Measurements from ENCODE around the gene SOCS1. TPM values are rescaled to one million over a fixed set of nuclear protein-coding genes. Genes with fewer than 3 reads are reported as not detected.

Gene SOCS1
- total and polyA plus RNA-seq, 2 donors (not counting 3 experiments of a cell fraction or from before 2014, with no cell fraction given) = 1.1 to 1.7 TPM

DNA sequence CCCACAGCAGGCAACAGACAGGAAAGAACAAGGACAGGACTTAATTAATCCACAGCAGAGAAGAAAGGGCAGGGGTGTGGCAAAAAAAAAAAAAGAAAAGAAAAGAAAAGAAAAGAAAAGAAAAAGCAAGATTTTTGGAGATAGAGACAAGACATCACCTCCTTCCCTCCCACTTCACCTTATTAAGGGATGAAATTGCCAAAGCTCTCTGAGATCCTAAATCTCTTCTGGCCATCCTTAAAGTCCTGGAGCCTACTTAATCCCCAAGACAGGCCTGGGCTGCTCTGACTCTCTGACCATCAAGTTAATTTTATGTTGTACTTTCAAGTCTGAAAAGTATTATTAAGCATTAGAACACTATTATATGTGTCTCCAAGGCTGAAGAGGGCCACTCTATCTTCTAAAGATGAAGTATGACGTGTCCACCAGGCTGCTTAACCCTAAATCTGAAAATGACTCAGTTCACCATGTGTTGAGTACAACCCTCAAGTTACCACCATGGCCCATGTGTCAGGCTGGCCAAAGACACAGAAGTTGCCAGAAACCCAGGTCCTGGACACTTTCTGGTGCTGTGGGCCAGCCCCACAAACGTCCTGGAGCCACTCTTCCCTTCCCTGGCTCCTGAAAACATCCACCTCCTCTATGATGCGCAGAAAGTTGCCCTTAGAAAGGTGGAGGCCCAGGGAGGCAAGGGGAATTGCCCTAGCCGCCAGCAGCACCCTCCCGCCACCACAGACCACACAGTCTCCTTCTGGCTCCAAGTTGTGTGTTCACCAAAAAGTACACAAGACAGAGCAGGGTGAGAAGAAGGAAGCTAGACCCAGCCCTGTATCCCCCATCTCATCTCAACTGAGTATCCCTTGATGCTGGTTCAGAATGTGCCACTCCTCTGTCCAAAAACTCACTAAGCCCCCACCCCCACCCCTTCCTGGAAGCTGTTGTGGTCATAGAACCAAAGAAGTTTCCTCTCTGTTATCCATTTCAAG is 2.7 kb downstream of the SOCS1 start:
- ChIA-PET CTCF (interaction anchor here (1.0 to 8.3 kb wide), 4 partner anchors 12 to 290 kb away, joined by 3 to 347 read pairs (median 3); no protein-coding TSS in a partner anchor), POLR2A (no interaction called here)
- DNase-seq (ENCODE audit: low read depth, low spot score) (no peak), FAIRE-seq (no peak)
- H3K9me1 ChIP-seq (replicated peaks; ENCODE audit: control insufficient read depth, extremely low read depth, insufficient read depth, low read length) = no peaks in the 10 kb centered on the region
- BruUV-seq (replicated peaks) = no TSS peak
- H3K4me3 ChIP-seq (replicated peaks in 1 of 3; ENCODE audit: insufficient read depth in 1 of 3, low read depth in 1 of 3, low read length in 3 of 3) = no peak overlapping the region
- TF ChIP-seq, protein P1, sequence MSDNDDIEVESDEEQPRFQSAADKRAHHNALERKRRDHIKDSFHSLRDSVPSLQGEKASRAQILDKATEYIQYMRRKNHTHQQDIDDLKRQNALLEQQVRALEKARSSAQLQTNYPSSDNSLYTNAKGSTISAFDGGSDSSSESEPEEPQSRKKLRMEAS (IDR thresholded peaks at IDR 0.05; ENCODE audit: insufficient read depth, insufficient read length) = no peak
- TF ChIP-seq FOS (IDR thresholded peaks at IDR 0.05; ENCODE audit: borderline replicate concordance, insufficient read depth, low read length) (no peak), JUN (IDR thresholded peaks at IDR 0.05; ENCODE audit: borderline replicate concordance, insufficient read depth, insufficient read length, low read depth) (no peak), POLR2A (IDR thresholded peaks at IDR 0.05; ENCODE audit: low read depth, low read length) (no peak), POLR2AphosphoS5 (IDR thresholded peaks at IDR 0.05; ENCODE audit: insufficient read depth, low read depth, low read length) (no peak), GATA2 (IDR thresholded peaks at IDR 0.05; ENCODE audit: insufficient read depth, insufficient read length, low read depth, low read length) (no peak)
- TF ChIP-seq, protein P2, sequence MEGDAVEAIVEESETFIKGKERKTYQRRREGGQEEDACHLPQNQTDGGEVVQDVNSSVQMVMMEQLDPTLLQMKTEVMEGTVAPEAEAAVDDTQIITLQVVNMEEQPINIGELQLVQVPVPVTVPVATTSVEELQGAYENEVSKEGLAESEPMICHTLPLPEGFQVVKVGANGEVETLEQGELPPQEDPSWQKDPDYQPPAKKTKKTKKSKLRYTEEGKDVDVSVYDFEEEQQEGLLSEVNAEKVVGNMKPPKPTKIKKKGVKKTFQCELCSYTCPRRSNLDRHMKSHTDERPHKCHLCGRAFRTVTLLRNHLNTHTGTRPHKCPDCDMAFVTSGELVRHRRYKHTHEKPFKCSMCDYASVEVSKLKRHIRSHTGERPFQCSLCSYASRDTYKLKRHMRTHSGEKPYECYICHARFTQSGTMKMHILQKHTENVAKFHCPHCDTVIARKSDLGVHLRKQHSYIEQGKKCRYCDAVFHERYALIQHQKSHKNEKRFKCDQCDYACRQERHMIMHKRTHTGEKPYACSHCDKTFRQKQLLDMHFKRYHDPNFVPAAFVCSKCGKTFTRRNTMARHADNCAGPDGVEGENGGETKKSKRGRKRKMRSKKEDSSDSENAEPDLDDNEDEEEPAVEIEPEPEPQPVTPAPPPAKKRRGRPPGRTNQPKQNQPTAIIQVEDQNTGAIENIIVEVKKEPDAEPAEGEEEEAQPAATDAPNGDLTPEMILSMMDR (IDR thresholded peaks at IDR 0.05; ENCODE audit: extremely low read depth in 1 of 2, insufficient read depth in 1 of 2, low read depth in 1 of 2, low read length in 2 of 2) = no peak
- no peaks in the 10 kb centered on the region for H4K20me1 ChIP-seq (replicated peaks; ENCODE audit: control insufficient read depth, extremely low read depth, insufficient read depth, low read length)
- peaks cover 10% of the 10 kb centered on the region for H3K4me1 ChIP-seq (ENCODE audit: control insufficient read depth, extremely low read depth, insufficient read depth, low read length)
- H2AFZ ChIP-seq (ENCODE audit: low read depth, low read length) = no peak overlapping the region
- no peaks in the 10 kb centered on the region for H3K79me2 ChIP-seq (ENCODE audit: control insufficient read depth, insufficient read depth, low read length)
- H3K9ac ChIP-seq (replicated peaks; ENCODE audit: extremely low read depth, insufficient read depth, low read length) = no peak overlapping the region
- peaks cover 0 to 1% of the 10 kb centered on the region in 2 experiments for H3K27me3 ChIP-seq (ENCODE audit: control insufficient read depth in 2 of 2, insufficient read depth in 2 of 2, low read length in 2 of 2)
- no peak overlapping the region for H3K27ac ChIP-seq (ENCODE audit: insufficient read depth, low read depth, low read length)
- H3K4me2 ChIP-seq (ENCODE audit: insufficient read depth, low read length) = no peak overlapping the region
- dilution Hi-C loops (cut with MboI; ENCODE audit: extremely low pct_ligation_motif_present, low sequenced_read_pairs) (no loop called here), intact Hi-C loops (cut with micrococcal nuclease) (loop anchor here (10.0 kb wide), 1 partner anchor 61 kb away; no protein-coding TSS in a partner anchor)
- no peaks in the 10 kb centered on the region for H3K9me3 ChIP-seq (replicated peaks; ENCODE audit: control insufficient read depth, insufficient read depth, low read length)
- no peaks in the 10 kb centered on the region for H3K36me3 ChIP-seq (ENCODE audit: control insufficient read depth in 2 of 2, extremely low read depth in 1 of 2, insufficient read depth in 2 of 2, low read length in 2 of 2)
